OCI-LY3 (cell line): Measurements from ENCODE around the gene CYB5D1.

Experiments used
- EZH2phosphoT487 ChIP-seq: fragments of 200-600 bp; shearing (Covaris generic); IDR thresholded peaks from 2 replicates; pipeline ENCODE4 v1.6.1; 2018; ENCODE audit warnings: antibody characterized with exemption, mixed run types, low read depth
- TF ChIP-seq, protein P1 (sequence below): fragments of 200-600, 300-600 bp; sonication (generic); IDR thresholded peaks from 2 replicates; pipeline ENCODE4 v1.5.1; 2014; ENCODE audit warnings: antibody characterized with exemption, low read length, low read depth

- TF ChIP-seq, protein P1, sequence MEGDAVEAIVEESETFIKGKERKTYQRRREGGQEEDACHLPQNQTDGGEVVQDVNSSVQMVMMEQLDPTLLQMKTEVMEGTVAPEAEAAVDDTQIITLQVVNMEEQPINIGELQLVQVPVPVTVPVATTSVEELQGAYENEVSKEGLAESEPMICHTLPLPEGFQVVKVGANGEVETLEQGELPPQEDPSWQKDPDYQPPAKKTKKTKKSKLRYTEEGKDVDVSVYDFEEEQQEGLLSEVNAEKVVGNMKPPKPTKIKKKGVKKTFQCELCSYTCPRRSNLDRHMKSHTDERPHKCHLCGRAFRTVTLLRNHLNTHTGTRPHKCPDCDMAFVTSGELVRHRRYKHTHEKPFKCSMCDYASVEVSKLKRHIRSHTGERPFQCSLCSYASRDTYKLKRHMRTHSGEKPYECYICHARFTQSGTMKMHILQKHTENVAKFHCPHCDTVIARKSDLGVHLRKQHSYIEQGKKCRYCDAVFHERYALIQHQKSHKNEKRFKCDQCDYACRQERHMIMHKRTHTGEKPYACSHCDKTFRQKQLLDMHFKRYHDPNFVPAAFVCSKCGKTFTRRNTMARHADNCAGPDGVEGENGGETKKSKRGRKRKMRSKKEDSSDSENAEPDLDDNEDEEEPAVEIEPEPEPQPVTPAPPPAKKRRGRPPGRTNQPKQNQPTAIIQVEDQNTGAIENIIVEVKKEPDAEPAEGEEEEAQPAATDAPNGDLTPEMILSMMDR: no peak
- no peak for TF ChIP-seq EZH2phosphoT487
Measured at GRCh38 chr17:7883781-7884386, 26.1 kb downstream of the CYB5D1 start.
